ENCODE data around the gene LRRTM4. TPM values are rescaled to one million over a fixed set of nuclear protein-coding genes. Genes with fewer than 3 reads are reported as not detected.
"Not testable (repeated sequence)": the region's sequence is repeated elsewhere in the genome, so short reads cannot be mapped to it uniquely, and the experiment has no call there.

LRRTM4 gene
- total and polyA plus RNA-seq, 2 experiments from 2014 or later = 0.44 to 6.5 TPM

GRCh38 chr2:76713312-76713711 lies 808.9 kb downstream of the LRRTM4 start:
- 92% methylated on average over 3 of the region's 3 CpGs for WGBS (ENCODE audit: low lambda C conversion rate, missing lambda C conversion rate)
- Histone ChIP-seq H2AFZ (no peak overlapping the region), H3K79me2 (no peaks in the 10 kb centered on the region), H3K4me3 (no peak overlapping the region), H3K9me2 (replicated peaks; ENCODE audit: insufficient read depth) (peaks cover 3% of the 10 kb centered on the region), H3K27me3 (no peaks in the 10 kb centered on the region), H3K9me3 (ENCODE audit: low read depth) (no peaks in the 10 kb centered on the region), H3K4me1 (ENCODE audit: insufficient read depth) (no peaks in the 10 kb centered on the region), H3K4me2 (no peak overlapping the region), H4K20me1 (ENCODE audit: insufficient read depth, poor library complexity, severe bottlenecking) (no peaks in the 10 kb centered on the region), H3K36me3 (replicated peaks; ENCODE audit: insufficient read depth, low read depth) (no peaks in the 10 kb centered on the region), H3K27ac (no peak overlapping the region)
- DNase-seq (ENCODE audit: low spot score) = no peak
- TF ChIP-seq CTCF (IDR thresholded peaks at IDR 0.05; ENCODE audit: poor library complexity) (no peak), EZH2phosphoT487 (IDR thresholded peaks at IDR 0.05; ENCODE audit: low read depth, severe bottlenecking, unreplicated experiment) (no peak), EZH2 (IDR thresholded peaks at IDR 0.05; ENCODE audit: borderline replicate concordance) (no peak)

GRCh38 chr2:76711490-76711889 lies 810.7 kb downstream of the LRRTM4 start:
- WGBS (ENCODE audit: low lambda C conversion rate, missing lambda C conversion rate) = 45% methylated on average over 2 of the region's 2 CpGs

GRCh38 chr2:76700894-76701293 lies 821.3 kb downstream of the LRRTM4 start:
- no peak overlapping the region for H2AFZ ChIP-seq
- no peak overlapping the region for H3K4me2 ChIP-seq
- no peak for TF ChIP-seq EZH2 (IDR thresholded peaks at IDR 0.05; ENCODE audit: borderline replicate concordance)
- TF ChIP-seq EZH2phosphoT487 (IDR thresholded peaks at IDR 0.05; ENCODE audit: low read depth, severe bottlenecking, unreplicated experiment) = no peak
- no peak for TF ChIP-seq CTCF (IDR thresholded peaks at IDR 0.05; ENCODE audit: poor library complexity)
- no peaks in the 10 kb centered on the region for H3K9me3 ChIP-seq (ENCODE audit: low read depth)
- no peak overlapping the region for H3K4me3 ChIP-seq
- H3K9me2 ChIP-seq (replicated peaks; ENCODE audit: insufficient read depth) = no peaks in the 10 kb centered on the region
- no peaks in the 10 kb centered on the region for H3K36me3 ChIP-seq (replicated peaks; ENCODE audit: insufficient read depth, low read depth)
- 92% methylated on average over 6 of the region's 6 CpGs for WGBS (ENCODE audit: low lambda C conversion rate, missing lambda C conversion rate)
- no peak overlapping the region for H3K27ac ChIP-seq
- DNase-seq (ENCODE audit: low spot score) = no peak
- no peaks in the 10 kb centered on the region for H3K79me2 ChIP-seq
- H3K4me1 ChIP-seq (ENCODE audit: insufficient read depth) = no peaks in the 10 kb centered on the region
- H3K27me3 ChIP-seq = no peaks in the 10 kb centered on the region
- H4K20me1 ChIP-seq (ENCODE audit: insufficient read depth, poor library complexity, severe bottlenecking) = no peaks in the 10 kb centered on the region

More at GRCh38 chr2:76711490-76711889, 810.7 kb downstream of the LRRTM4 start:
- TF ChIP-seq CTCF (IDR thresholded peaks at IDR 0.05; ENCODE audit: poor library complexity) = no peak
- Histone ChIP-seq H3K4me2 (no peak overlapping the region), H3K79me2 (no peaks in the 10 kb centered on the region), H3K9me2 (replicated peaks; ENCODE audit: insufficient read depth) (peaks cover 3% of the 10 kb centered on the region), H2AFZ (no peak overlapping the region), H3K4me1 (ENCODE audit: insufficient read depth) (no peaks in the 10 kb centered on the region), H3K27me3 (no peaks in the 10 kb centered on the region), H3K9me3 (ENCODE audit: low read depth) (no peaks in the 10 kb centered on the region), H3K27ac (no peak overlapping the region), H3K36me3 (replicated peaks; ENCODE audit: insufficient read depth, low read depth) (no peaks in the 10 kb centered on the region), H3K4me3 (no peak overlapping the region), H4K20me1 (ENCODE audit: insufficient read depth, poor library complexity, severe bottlenecking) (no peaks in the 10 kb centered on the region)
- no peak for DNase-seq (ENCODE audit: low spot score)

- not testable (repeated sequence) for H3K4me3 ChIP-seq; H3K27ac ChIP-seq; H3K79me2 ChIP-seq; DNase-seq (ENCODE audit: low spot score); H3K9me3 ChIP-seq (ENCODE audit: low read depth); H3K36me3 ChIP-seq (replicated peaks; ENCODE audit: insufficient read depth, low read depth); H3K9me2 ChIP-seq (replicated peaks; ENCODE audit: insufficient read depth); H3K27me3 ChIP-seq; H3K4me2 ChIP-seq; H3K4me1 ChIP-seq (ENCODE audit: insufficient read depth); H4K20me1 ChIP-seq (ENCODE audit: insufficient read depth, poor library complexity, severe bottlenecking); H2AFZ ChIP-seq
- 96% methylated on average over 30 of the region's 33 CpGs for WGBS (ENCODE audit: low lambda C conversion rate, missing lambda C conversion rate)
Measured at GRCh38 chr2:76697998-76698713, 824.0 kb downstream of the LRRTM4 start.

Small RNA genes lying within 50 kb of the gene (small RNA-seq; reads per million reads assigned to genes)
- not detected for gene RNA5SP98

Measured in hepatocyte (in vitro differentiated cells).